NCI-H510A (cell line): ENCODE data around the gene SLC38A8.

Source experiments
- DNase-seq: peaks from one replicate; lab custom pipeline; 2025; lab: John Stamatoyannopoulos, UW

SLC38A8 gene

GRCh38 chr16:84048871-84049270 lies 6.3 kb upstream of the SLC38A8 start:
- DNase-seq: no peak

GRCh38 chr16:84048270-84048669 lies 5.7 kb upstream of the SLC38A8 start:
- DNase-seq: peak; percentile 25

- DNase-seq: no peak
These were observed 5.0 kb upstream of the SLC38A8 start for GRCh38 chr16:84047626-84048025.

GRCh38 chr16:84047206-84047605 lies 4.6 kb upstream of the SLC38A8 start:
- DNase-seq: no peak

- DNase-seq: no peak
These were observed 3.3 kb upstream of the SLC38A8 start for GRCh38 chr16:84045818-84046470.

GRCh38 chr16:84045001-84045817 lies 2.6 kb upstream of the SLC38A8 start:
- no peak for DNase-seq

GRCh38 chr16:84044118-84044488 lies 1.5 kb upstream of the SLC38A8 start:
- DNase-seq: no peak

GRCh38 chr16:84043486-84044117 lies 1.0 kb upstream of the SLC38A8 start:
- DNase-seq: no peak

GRCh38 chr16:84042879-84043485 lies 387 bp upstream of the SLC38A8 start:
- DNase-seq: peak; percentile 81

GRCh38 chr16:84041881-84042280 lies 714 bp downstream of the SLC38A8 start:
- DNase-seq: no peak

- DNase-seq: no peak
These were observed 1.5 kb downstream of the SLC38A8 start for GRCh38 chr16:84040823-84041820.

GRCh38 chr16:84040226-84040822 lies 2.3 kb downstream of the SLC38A8 start:
- no peak for DNase-seq

GRCh38 chr16:84039696-84040095 lies 2.9 kb downstream of the SLC38A8 start:
- no peak for DNase-seq

- no peak for DNase-seq
These were observed 4.1 kb downstream of the SLC38A8 start for GRCh38 chr16:84038469-84038868.

- no peak for DNase-seq
These were observed 5.6 kb downstream of the SLC38A8 start for GRCh38 chr16:84036982-84037425.

GRCh38 chr16:84036131-84036530 lies 6.5 kb downstream of the SLC38A8 start:
- no peak for DNase-seq

- no peak for DNase-seq
These were observed 8.1 kb downstream of the SLC38A8 start for GRCh38 chr16:84034516-84034915.

GRCh38 chr16:84033251-84034195 lies 9.1 kb downstream of the SLC38A8 start:
- no peak for DNase-seq

- DNase-seq: no peak
These were observed 10.0 kb downstream of the SLC38A8 start for GRCh38 chr16:84032458-84033178.
